ENCODE measurements around the gene NKAPL. TPM values are rescaled to one million over a fixed set of nuclear protein-coding genes. Genes with fewer than 3 reads are reported as not detected.

Gene NKAPL
- total RNA-seq, 1 donor from 2014 or later = not detected

- Mint-ChIP-seq H3K9me3 (ENCODE audit: unreplicated experiment) (no peaks in the 10 kb centered on the region), H3K4me3 (ENCODE audit: unreplicated experiment) (peak overlapping the region; percentile 93), H3K27me3 (ENCODE audit: unreplicated experiment) (peaks cover 34% of the 10 kb centered on the region), H3K27ac (ENCODE audit: unreplicated experiment) (peak overlapping the region; percentile 95), H3K36me3 (ENCODE audit: unreplicated experiment) (peaks cover 22% of the 10 kb centered on the region), H3K4me1 (ENCODE audit: unreplicated experiment) (peaks cover 14% of the 10 kb centered on the region)
- no peak for TF ChIP-seq CTCF (IDR thresholded peaks at IDR 0.05)
- DNase-seq (ENCODE audit: extremely low spot score, unreplicated experiment) = no peak
Measured at GRCh38 chr6:28224131-28225055, 34.7 kb upstream of the NKAPL start.

GRCh38 chr6:28225056-28225834, 33.9 kb upstream of the NKAPL start, which contains the start of gene ZSCAN9:
Gene ZSCAN9 (plus strand): TSS chr6:28225275. CDS start chr6:28227085, 1,810 bp downstream.
- Mint-ChIP-seq H3K27me3 (ENCODE audit: unreplicated experiment) (peaks cover 26% of the 10 kb centered on the region), H3K4me1 (ENCODE audit: unreplicated experiment) (peaks cover 14% of the 10 kb centered on the region), H3K36me3 (ENCODE audit: unreplicated experiment) (peaks cover 28% of the 10 kb centered on the region), H3K9me3 (ENCODE audit: unreplicated experiment) (no peaks in the 10 kb centered on the region), H3K4me3 (ENCODE audit: unreplicated experiment) (peak within 1 kb of the TSS; percentile 93), H3K27ac (ENCODE audit: unreplicated experiment) (peak within 1 kb of the TSS; percentile 95)
- TF ChIP-seq CTCF (IDR thresholded peaks at IDR 0.05) = no peak
- DNase-seq (ENCODE audit: extremely low spot score, unreplicated experiment) = peak; percentile 88

- Mint-ChIP-seq H3K36me3 (ENCODE audit: unreplicated experiment) (peaks cover 40% of the 10 kb centered on the region), H3K4me3 (ENCODE audit: unreplicated experiment) (peak overlapping the region; percentile 93), H3K27ac (ENCODE audit: unreplicated experiment) (no peak overlapping the region), H3K9me3 (ENCODE audit: unreplicated experiment) (no peaks in the 10 kb centered on the region), H3K27me3 (ENCODE audit: unreplicated experiment) (peaks cover 15% of the 10 kb centered on the region), H3K4me1 (ENCODE audit: unreplicated experiment) (peaks cover 14% of the 10 kb centered on the region)
- no peak for TF ChIP-seq CTCF (IDR thresholded peaks at IDR 0.05)
- no peak for DNase-seq (ENCODE audit: extremely low spot score, unreplicated experiment)
Measured at GRCh38 chr6:28226460-28226859, 32.6 kb upstream of the NKAPL start.

GRCh38 chr6:28232785-28233184, 26.3 kb upstream of the NKAPL start:
- no peak overlapping the region for H3K27ac Mint-ChIP-seq (ENCODE audit: unreplicated experiment)
- peaks cover 55% of the 10 kb centered on the region for H3K36me3 Mint-ChIP-seq (ENCODE audit: unreplicated experiment)
- H3K4me3 Mint-ChIP-seq (ENCODE audit: unreplicated experiment) = no peak overlapping the region
- H3K9me3 Mint-ChIP-seq (ENCODE audit: unreplicated experiment) = no peaks in the 10 kb centered on the region
- H3K27me3 Mint-ChIP-seq (ENCODE audit: unreplicated experiment) = no peaks in the 10 kb centered on the region
- no peak for TF ChIP-seq CTCF (IDR thresholded peaks at IDR 0.05)
- DNase-seq (ENCODE audit: extremely low spot score, unreplicated experiment) = no peak
- H3K4me1 Mint-ChIP-seq (ENCODE audit: unreplicated experiment) = no peaks in the 10 kb centered on the region
